Endometrial microvascular endothelial cells (primary cell): ENCODE results near the gene CX3CR1. TPM values are rescaled to one million over a fixed set of nuclear protein-coding genes. Genes with fewer than 3 reads are reported as not detected.

Source experiments
- in situ Hi-C: cut with HindIII; loops from 2 replicates; pipeline ENCODE4 v1.10.0; 2017; ENCODE audit warnings: low sequenced_read_pairs, low pct_unique_long_range_greater_than_20kb; ENCODE audit errors: inconsistent ontology term
- total RNA-seq: library from RNA; depleted of rRNA; stranded (reverse); fragments of >200 nt; gene quantifications from one replicate; pipeline ENCODE4 v1.2.3, GENCODE V29; 2015; ENCODE audit errors: inconsistent ontology term

CX3CR1 gene
- total RNA-seq, 1 donor from 2014 or later: not detected

- in situ Hi-C loops: loop anchor here (25.0 kb wide), 1 partner anchor 139 kb away; no protein-coding TSS in a partner anchor
These were observed 3.8 kb downstream of the CX3CR1 start for GRCh38 chr3:39275963-39276593.

- in situ Hi-C loops: loop anchor here (25.0 kb wide), 1 partner anchor 138 kb away; no protein-coding TSS in a partner anchor
These were observed 4.8 kb downstream of the CX3CR1 start for GRCh38 chr3:39275052-39275451.

DNA sequence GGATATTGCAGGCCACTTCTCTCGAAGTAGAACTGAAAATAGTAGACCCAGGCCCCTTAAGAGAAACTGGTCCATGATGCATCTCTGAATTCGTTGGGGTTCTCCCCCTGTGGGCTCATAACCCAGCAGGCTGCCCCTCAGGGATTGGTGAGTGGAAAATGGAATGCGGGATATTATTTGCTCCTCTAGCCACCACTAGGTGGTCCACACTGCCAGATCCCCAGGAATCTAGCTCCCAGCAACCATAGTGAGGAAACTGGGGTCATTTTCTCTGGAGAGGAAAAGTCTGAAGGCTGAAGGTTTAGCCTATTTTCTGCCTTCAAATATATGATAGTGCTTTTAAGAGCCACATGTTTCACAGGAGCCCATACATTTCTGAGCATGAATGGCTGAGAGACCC, 6.7 kb downstream of the CX3CR1 start:
- in situ Hi-C loops: no loop called here

GRCh38 chr3:39272191-39272590, 7.6 kb downstream of the CX3CR1 start:
- in situ Hi-C loops: no loop called here

GRCh38 chr3:39271363-39271914, 8.4 kb downstream of the CX3CR1 start:
- in situ Hi-C loops: no loop called here

DNA sequence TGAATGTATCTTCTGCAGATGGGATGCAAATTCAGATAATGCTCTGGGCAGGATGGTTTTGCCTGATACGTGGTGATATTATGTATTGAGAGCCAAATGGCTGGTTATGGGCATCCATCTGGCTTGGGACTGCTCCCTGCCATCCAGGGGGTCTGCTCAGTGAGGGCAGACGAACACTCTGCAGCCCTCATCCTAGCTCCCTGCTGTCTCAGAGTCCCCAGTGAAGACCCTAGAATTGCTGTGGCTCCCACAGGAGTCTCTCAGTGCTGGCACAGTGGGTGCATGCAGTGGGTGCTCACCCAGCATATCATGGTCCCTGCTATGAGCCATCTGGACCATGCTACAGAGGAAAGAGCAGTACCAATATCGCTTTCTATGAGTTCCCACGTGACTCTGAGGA, 10.3 kb downstream of the CX3CR1 start:
- in situ Hi-C loops: no loop called here

- in situ Hi-C loops: no loop called here
These were observed 11.3 kb downstream of the CX3CR1 start for GRCh38 chr3:39268549-39268900.

DNA sequence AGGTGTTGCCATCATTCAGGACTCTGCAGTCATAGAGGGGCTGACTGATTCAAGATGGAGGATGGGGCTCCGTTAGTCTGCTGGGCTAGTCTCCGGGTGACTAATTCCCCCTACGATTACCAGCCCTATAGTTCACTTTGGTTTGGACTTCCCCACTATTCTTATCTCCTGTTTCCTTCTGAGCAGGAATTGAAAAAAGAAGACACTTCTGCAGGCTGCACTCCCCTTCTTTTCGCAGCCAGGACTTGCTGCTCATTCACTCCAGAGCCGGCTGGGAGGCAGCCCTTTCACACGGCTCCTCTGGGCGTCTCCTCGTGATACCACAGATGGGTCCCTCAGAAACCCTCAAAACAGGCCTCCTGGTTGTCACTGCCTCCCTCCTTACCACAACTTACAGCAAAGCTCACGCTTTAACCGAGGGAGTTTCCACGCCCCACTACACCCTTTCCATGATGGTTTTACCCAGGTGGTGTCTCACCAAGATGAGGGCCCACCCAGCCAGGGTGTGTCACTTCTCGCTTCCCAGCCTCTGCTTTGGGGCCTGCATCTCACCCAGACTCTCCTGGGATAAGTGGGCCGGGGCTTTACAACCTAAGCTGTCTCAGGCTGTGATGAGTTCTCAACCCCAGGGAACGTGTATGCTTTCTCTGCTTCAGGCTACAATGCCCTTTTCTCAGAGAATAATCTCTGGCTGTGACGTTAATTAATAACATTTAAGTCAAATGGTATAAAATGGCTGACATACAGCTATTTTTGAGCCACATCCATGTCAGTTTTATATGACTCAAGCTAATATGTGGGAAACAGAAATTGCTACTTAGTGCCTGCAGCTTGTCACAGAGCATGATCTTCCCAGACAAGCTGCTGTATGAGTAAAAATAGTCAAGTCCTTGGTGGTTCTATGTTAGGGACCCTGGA, 11.9 kb downstream of the CX3CR1 start:
- in situ Hi-C loops: no loop called here

DNA sequence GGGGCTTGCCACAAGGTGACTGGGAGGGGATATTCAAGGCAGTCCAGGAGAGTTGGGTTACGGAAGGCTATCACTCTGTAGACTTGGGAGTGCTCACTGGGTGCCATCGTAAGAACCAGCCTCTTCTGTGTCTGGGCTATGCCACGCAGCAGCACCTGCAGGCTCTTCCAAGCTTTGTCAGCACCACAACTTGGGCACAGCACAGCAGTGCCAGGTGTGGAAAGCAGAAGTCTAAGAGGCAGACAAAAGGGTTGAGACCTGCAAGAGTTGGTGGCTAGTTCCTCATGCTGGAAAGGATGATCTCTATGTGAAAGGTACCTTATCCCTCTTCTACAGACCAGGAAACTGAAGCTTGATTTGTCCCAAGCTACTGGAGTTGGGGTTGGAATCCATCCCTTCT, 15.8 kb downstream of the CX3CR1 start:
- in situ Hi-C loops: no loop called here

DNA sequence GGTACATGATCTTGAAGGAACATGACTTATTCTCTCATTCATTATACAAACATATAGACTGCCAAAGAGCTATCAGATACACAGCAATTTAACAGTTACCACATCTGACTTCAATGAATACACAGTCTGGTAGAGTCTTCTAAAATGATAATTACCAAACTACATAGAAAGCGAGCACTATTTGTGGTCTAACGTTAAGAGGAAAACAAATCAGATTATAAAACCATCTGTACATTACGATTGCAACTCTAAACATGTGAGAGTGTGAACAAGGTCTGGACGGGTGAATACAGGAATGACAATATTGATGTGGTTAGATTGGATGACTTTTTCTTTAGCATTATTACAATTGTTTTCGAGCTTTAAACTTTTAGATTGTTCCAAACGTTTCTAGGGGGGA, 16.3 kb downstream of the CX3CR1 start:
- in situ Hi-C loops: no loop called here

DNA sequence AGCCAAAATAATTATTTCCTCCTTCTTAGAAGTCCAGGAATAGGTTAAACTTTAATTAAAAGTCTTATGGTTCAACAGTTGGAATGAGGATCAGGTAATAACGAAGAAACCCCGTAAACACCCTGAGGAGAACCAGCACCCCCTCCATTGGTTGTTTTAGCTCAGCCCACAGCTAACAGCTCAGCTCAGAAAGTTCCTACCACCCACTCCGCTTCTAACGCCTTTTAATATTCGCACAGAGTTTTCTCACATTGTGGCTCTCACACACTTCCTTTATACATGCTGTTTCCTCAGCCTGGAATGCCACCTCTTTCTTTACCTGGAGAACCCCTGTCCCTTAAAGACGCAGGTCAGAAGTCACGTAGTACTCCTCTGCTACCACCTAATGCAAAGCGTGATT, 17.0 kb downstream of the CX3CR1 start:
- in situ Hi-C loops: no loop called here

- in situ Hi-C loops: no loop called here
These were observed 18.1 kb downstream of the CX3CR1 start for GRCh38 chr3:39261726-39262125.

GRCh38 chr3:39260957-39261356, 18.9 kb downstream of the CX3CR1 start:
- in situ Hi-C loops: no loop called here

GRCh38 chr3:39260318-39260717, 19.5 kb downstream of the CX3CR1 start:
- in situ Hi-C loops: no loop called here

- in situ Hi-C loops: no loop called here
These were observed 24.1 kb downstream of the CX3CR1 start for GRCh38 chr3:39255503-39256325.

GRCh38 chr3:39254806-39255449, 24.9 kb downstream of the CX3CR1 start:
- in situ Hi-C loops: no loop called here

GRCh38 chr3:39251576-39251975, 28.3 kb downstream of the CX3CR1 start:
- in situ Hi-C loops: no loop called here

- in situ Hi-C loops: no loop called here
These were observed 29.6 kb downstream of the CX3CR1 start for GRCh38 chr3:39250116-39250747.
